HCT116 (cell line): ENCODE results near the gene DTD2. TPM values are rescaled to one million over a fixed set of nuclear protein-coding genes. Genes with fewer than 3 reads are reported as not detected.
A peak's percentile ranks its signal among the peaks of the same experiment; 100 is the strongest.

Experiments
- ATAC-seq: fragments of 200-7000 bp; cut with Tn5 transposase; 2 replicates; pipeline ENCODE4 v1.9.1; 2020; ENCODE audit warnings: mild to moderate bottlenecking, moderate library complexity
- Bru-seq: library from RNA; stranded (reverse); fragments of 400-500 nt; gene quantifications from one replicate; lab custom pipeline; 2021; lab: Mats Ljungman, UMichigan
- BruChase-seq, 2 experiments: library from RNA; stranded (reverse); fragments of 400-500 nt; gene quantifications; one replicate each; lab custom pipeline; 2021; lab: Mats Ljungman, UMichigan
- BruUV-seq: library from RNA; stranded (reverse); fragments of 400-500 nt; replicated peaks from 2 replicates; lab custom pipeline; 2021; lab: Mats Ljungman, UMichigan
- CTCF ChIA-PET: fragments of 300-600 bp; sonication (Branson Sonifier 250); formaldehyde crosslinking; loops from one replicate; lab custom pipeline; 2021; ENCODE audit warnings: antibody characterized with exemption; lab: Charles Lee
- POLR2A ChIA-PET: fragments of 300-600, 350-600 bp; sonication (Branson Sonifier 250); formaldehyde crosslinking; loops from one replicate; lab custom pipeline; 2021; ENCODE audit warnings: antibody characterized with exemption; lab: Charles Lee
- RAD21 ChIA-PET, 2 experiments: fragments of 300-600 bp; sonication (Branson Sonifier 250); formaldehyde crosslinking; loops; one replicate each; lab custom pipeline; 2023; ENCODE audit warnings: low total read pairs in 2 of 2; ENCODE audit not compliant: uncharacterized antibody in 2 of 2, unreplicated experiment in 2 of 2, low non-redundant PET in 1 of 2; lab: Charles Lee
- DNase-seq: peaks from one replicate; pipeline ENCODE4 v3.0.0-alpha.2; 2010; ENCODE audit warnings: low read depth, low spot score
- H2AFZ ChIP-seq: fragments of 200-600 bp; shearing (Covaris generic), sonication (generic); 2 replicates; pipeline ENCODE4 v1.6.1; 2017; ENCODE audit warnings: low read depth, mixed run types, mixed read lengths, antibody characterized with exemption, low read length; ENCODE audit not compliant: poor library complexity, severe bottlenecking
- H3K27ac ChIP-seq: 2 replicates; pipeline ENCODE4 v1.5.1; 2012; ENCODE audit warnings: low read depth, low read length
- H3K27me3 ChIP-seq: fragments of 200-600 bp; sonication (generic); 2 replicates; pipeline ENCODE4 v1.6.1; 2016; ENCODE audit warnings: mixed run types, low read length, mixed read lengths; ENCODE audit not compliant: insufficient read depth
- H3K36me3 ChIP-seq, 2 experiments: fragments of 200-500 bp in 1 of 2; fragments of 200-600 bp in 1 of 2; sonication (Bioruptor generic) in 1 of 2; sonication (generic) in 1 of 2; 2 replicates each; pipeline versions ENCODE4 v1.5.1 to v1.6.1; 2014 to 2016; ENCODE audit warnings: low read length in 2 of 2, inconsistent platforms in 1 of 2, mixed read lengths in 1 of 2, mixed run types in 1 of 2; ENCODE audit not compliant: insufficient read depth in 2 of 2, control insufficient read depth in 1 of 2
- H3K4me1 ChIP-seq, 2 experiments: fragments of 200-600 bp in 1 of 2; sonication (generic) in 1 of 2; 2 replicates each; pipeline versions ENCODE4 v1.5.1 to v1.6.1; 2012 to 2017; ENCODE audit warnings: low read length in 2 of 2, inconsistent platforms in 1 of 2, mild to moderate bottlenecking in 1 of 2, mixed read lengths in 1 of 2, mixed run types in 1 of 2, moderate library complexity in 1 of 2; ENCODE audit not compliant: insufficient read depth in 2 of 2, control insufficient read depth in 1 of 2
- H3K4me2 ChIP-seq: fragments of 200-600 bp; sonication (generic); 2 replicates; pipeline ENCODE4 v1.6.1; 2017; ENCODE audit warnings: mixed run types, low read length, mixed read lengths
- H3K4me3 ChIP-seq, 2 experiments: fragments of 200-600 bp in 1 of 2; sonication (generic) in 1 of 2; replicated peaks in 1 of 2; 2 replicates each; pipeline ENCODE4 v1.5.1; 2011 to 2016; ENCODE audit warnings: low read length in 2 of 2, control low read depth in 1 of 2, low read depth in 1 of 2, mild to moderate bottlenecking in 1 of 2, mixed read lengths in 1 of 2, mixed run types in 1 of 2
- H3K79me2 ChIP-seq: fragments of 200-600 bp; sonication (generic); 2 replicates; pipeline ENCODE4 v1.6.1; 2017; ENCODE audit warnings: mild to moderate bottlenecking, mixed run types, low read length, moderate library complexity, mixed read lengths; ENCODE audit not compliant: insufficient read depth
- H3K9ac ChIP-seq: fragments of 200-600 bp; sonication (generic); 2 replicates; pipeline ENCODE4 v1.6.1; 2016; ENCODE audit warnings: low read length, mixed read lengths
- H3K9me2 ChIP-seq: fragments of 200-600 bp; sonication (generic), shearing (Covaris generic); 2 replicates; pipeline ENCODE4 v1.6.1; 2017; ENCODE audit warnings: mixed run types, mild to moderate bottlenecking, moderate library complexity; ENCODE audit not compliant: insufficient read depth
- H3K9me3 ChIP-seq, 2 experiments: fragments of 200-500 bp in 1 of 2; fragments of 200-600 bp in 1 of 2; sonication (Bioruptor generic) in 1 of 2; sonication (generic) in 1 of 2; 2 replicates each; pipeline ENCODE4 v1.6.1; 2014 to 2017; ENCODE audit warnings: low read length in 2 of 2, mixed read lengths in 2 of 2, inconsistent platforms in 1 of 2, low read depth in 1 of 2, mild to moderate bottlenecking in 1 of 2, mixed run types in 1 of 2, moderate library complexity in 1 of 2; ENCODE audit not compliant: control insufficient read depth in 1 of 2, insufficient read depth in 1 of 2
- H4K20me1 ChIP-seq: fragments of 200-600 bp; sonication (generic), shearing (Covaris generic); 2 replicates; pipeline ENCODE4 v1.6.1; 2017; ENCODE audit warnings: mixed run types, mild to moderate bottlenecking, moderate library complexity; ENCODE audit not compliant: insufficient read depth
- CBX3 ChIP-seq: IDR thresholded peaks from 2 replicates; pipeline ENCODE4 v1.6.1; 2012; ENCODE audit warnings: low read depth
- CEBPB ChIP-seq: IDR thresholded peaks from 2 replicates; pipeline ENCODE4 v1.6.1; 2012; ENCODE audit warnings: low read depth
- EGR1 ChIP-seq: IDR thresholded peaks from 2 replicates; pipeline ENCODE4 v1.6.1; 2012; ENCODE audit warnings: low read depth
- ELF1 ChIP-seq: IDR thresholded peaks from 2 replicates; pipeline ENCODE4 v1.6.1; 2012; ENCODE audit warnings: low read depth, borderline replicate concordance
- EZH2 ChIP-seq: fragments of 200-600 bp; sonication (generic); IDR thresholded peaks from 2 replicates; pipeline ENCODE4 v1.6.1; 2017; ENCODE audit warnings: antibody characterized with exemption, mixed run types
- FOSL1 ChIP-seq: IDR thresholded peaks from 2 replicates; pipeline ENCODE4 v1.6.1; 2012; ENCODE audit warnings: low read depth
- JUND ChIP-seq: IDR thresholded peaks from 2 replicates; pipeline ENCODE4 v1.6.1; 2012
- POLR2A ChIP-seq: IDR thresholded peaks from 2 replicates; pipeline ENCODE4 v1.7.0; 2011; ENCODE audit warnings: borderline replicate concordance; ENCODE audit not compliant: insufficient read depth, insufficient read length; ENCODE audit errors: extremely low read depth
- POLR2AphosphoS5 ChIP-seq: IDR thresholded peaks from 2 replicates; pipeline ENCODE4 v1.6.1; 2011; ENCODE audit warnings: mild to moderate bottlenecking, low read depth, low read length, moderate library complexity
- RAD21 ChIP-seq: IDR thresholded peaks from 2 replicates; pipeline ENCODE4 v1.6.1; 2012; ENCODE audit warnings: low read depth, mild to moderate bottlenecking
- SIN3A ChIP-seq: IDR thresholded peaks from 2 replicates; pipeline ENCODE4 v1.6.1; 2012; ENCODE audit warnings: low read depth
- SP1 ChIP-seq: IDR thresholded peaks from 2 replicates; pipeline ENCODE4 v1.6.1; 2012; ENCODE audit warnings: low read depth
- YY1 ChIP-seq: IDR thresholded peaks from 2 replicates; pipeline ENCODE4 v1.6.1; 2011; ENCODE audit warnings: low read length, low read depth, moderate library complexity, mild to moderate bottlenecking; ENCODE audit not compliant: insufficient replicate concordance; ENCODE audit errors: extremely low read depth
- ZFX ChIP-seq: fragments of 450-650 bp; IDR thresholded peaks from 2 replicates; pipeline ENCODE4 v1.6.1; 2017
- ZNF274 ChIP-seq: fragments of 200-500 bp; sonication (Bioruptor generic); IDR thresholded peaks from 2 replicates; pipeline ENCODE4 v1.6.1; 2014; ENCODE audit warnings: mild to moderate bottlenecking, low read depth, low read length, inconsistent platforms
- intact Hi-C: fragments of 100-400 bp; cut with micrococcal nuclease; formaldehyde crosslinking; loops from 2 replicates; pipeline ENCODE4 v1.10.0; 2022
- long read RNA-seq: library from polyadenylated mRNA; unstranded; transcript quantifications from one replicate; pipeline ENCODE4 v2.0.0, GENCODE V29; 2021; ENCODE audit not compliant: unreplicated experiment
- polyA plus RNA-seq: library from polyadenylated mRNA; unstranded; fragments of >200 nt; gene quantifications from 2 replicates; pipeline ENCODE4 v1.2.1, GENCODE V29; 2012; ENCODE audit warnings: missing spikeins
- total RNA-seq: library from RNA; stranded (reverse); gene quantifications from one replicate; pipeline ENCODE4 v1.2.1, GENCODE V29; 2021; ENCODE audit not compliant: unreplicated experiment
- TF ChIP-seq, protein P1 (sequence below), 3 experiments: fragments of 200-600 bp in 1 of 3; sonication (generic) in 1 of 3; IDR thresholded peaks in 2 of 3; conservative IDR thresholded peaks in 1 of 3; 2 replicates each; pipeline ENCODE4 v1.5.1; 2012 to 2017; ENCODE audit warnings: low read depth in 2 of 3, low read length in 2 of 3, antibody characterized with exemption in 1 of 3, borderline replicate concordance in 1 of 3, control low read depth in 1 of 3, mild to moderate bottlenecking in 1 of 3, mixed read lengths in 1 of 3, mixed run types in 1 of 3, moderate library complexity in 1 of 3; ENCODE audit not compliant: insufficient read depth in 1 of 3
- TF ChIP-seq, protein P2 (sequence below): IDR thresholded peaks from 2 replicates; pipeline ENCODE4 v1.6.1; 2012
- TF ChIP-seq, protein P3 (sequence below): IDR thresholded peaks from 2 replicates; pipeline ENCODE4 v1.6.1; 2011; ENCODE audit warnings: mild to moderate bottlenecking, low read length, moderate library complexity; ENCODE audit not compliant: insufficient replicate concordance; ENCODE audit errors: extremely low read depth
- TF ChIP-seq, protein P4 (sequence below): IDR thresholded peaks from 2 replicates; pipeline ENCODE4 v1.6.1; 2012

The DTD2 gene
- total RNA-seq: 24.6 TPM
- polyA plus RNA-seq: 8.5 TPM in 2 replicates
- percentile 86 among the genes with signal in this experiment for Bru-seq, nascent RNA
- percentile 97 among the genes with signal in this experiment for BruChase-seq, experiment 1, labeled RNA remaining after a 6-hour chase
- percentile 95 among the genes with signal in this experiment for BruChase-seq, experiment 2, labeled RNA remaining after a 2-hour chase
- long read RNA-seq, transcript DTD2-203 (3 exons, 823 nt): major isoform, 5 of 8 reads
- long read RNA-seq, partial matches to known transcripts: 0 of 8 reads
- long read RNA-seq, other reads (novel, unspliced or antisense): 3 of 8 reads

GRCh38 chr14:31456841-31457664 lies at the start of gene DTD2:
Gene DTD2, minus strand, starts transcription at chr14:31457506. Its CDS starts 113 bp downstream, at chr14:31457393.
- ATAC-seq: peak; percentile 99
- peak; percentile 90 for DNase-seq
- no peaks in the 10 kb centered on the region for H3K9me3 ChIP-seq
- H3K36me3 ChIP-seq: peaks cover 3 to 5% of the 10 kb centered on the region in 2 experiments; a peak in 2 of 4 replicates
- H3K27ac ChIP-seq: peak within 1 kb of the TSS; percentile 76
- no peaks in the 10 kb centered on the region for H3K27me3 ChIP-seq
- peak within 1 kb of the TSS; percentile 86 to 88 for H3K4me3 ChIP-seq
- H3K79me2 ChIP-seq: peaks cover 12% of the 10 kb centered on the region
- peak within 1 kb of the TSS; percentile 86 for H3K9ac ChIP-seq
- no peaks in the 10 kb centered on the region for H3K9me2 ChIP-seq
- ChIA-PET POLR2A (interaction anchor here (1.0 to 2.2 kb wide), 2 partner anchors 37 to 46 kb away, joined by 3 to 7 read pairs; partner anchors contain the start of gene HEATR5A), RAD21 (no interaction called here), CTCF (interaction anchor here (1.0 to 1.7 kb wide), 3 partner anchors 37 to 1103 kb away, joined by 3 to 6 read pairs (median 5); partner anchors contain the start of gene HEATR5A)
- no peaks in the 10 kb centered on the region for H4K20me1 ChIP-seq
- peak within 1 kb of the TSS; percentile 74 for H2AFZ ChIP-seq
- TSS peak; percentile 79 for BruUV-seq
- intact Hi-C loops: loop anchor here (10.0 kb wide), 1 partner anchor 798 kb away; no protein-coding TSS in a partner anchor
- H3K4me2 ChIP-seq: peak within 1 kb of the TSS; percentile 83
- H3K4me1 ChIP-seq: peaks cover 4 to 11% of the 10 kb centered on the region in 2 experiments; a peak in 2 of 4 replicates
- TF ChIP-seq, protein P1, sequence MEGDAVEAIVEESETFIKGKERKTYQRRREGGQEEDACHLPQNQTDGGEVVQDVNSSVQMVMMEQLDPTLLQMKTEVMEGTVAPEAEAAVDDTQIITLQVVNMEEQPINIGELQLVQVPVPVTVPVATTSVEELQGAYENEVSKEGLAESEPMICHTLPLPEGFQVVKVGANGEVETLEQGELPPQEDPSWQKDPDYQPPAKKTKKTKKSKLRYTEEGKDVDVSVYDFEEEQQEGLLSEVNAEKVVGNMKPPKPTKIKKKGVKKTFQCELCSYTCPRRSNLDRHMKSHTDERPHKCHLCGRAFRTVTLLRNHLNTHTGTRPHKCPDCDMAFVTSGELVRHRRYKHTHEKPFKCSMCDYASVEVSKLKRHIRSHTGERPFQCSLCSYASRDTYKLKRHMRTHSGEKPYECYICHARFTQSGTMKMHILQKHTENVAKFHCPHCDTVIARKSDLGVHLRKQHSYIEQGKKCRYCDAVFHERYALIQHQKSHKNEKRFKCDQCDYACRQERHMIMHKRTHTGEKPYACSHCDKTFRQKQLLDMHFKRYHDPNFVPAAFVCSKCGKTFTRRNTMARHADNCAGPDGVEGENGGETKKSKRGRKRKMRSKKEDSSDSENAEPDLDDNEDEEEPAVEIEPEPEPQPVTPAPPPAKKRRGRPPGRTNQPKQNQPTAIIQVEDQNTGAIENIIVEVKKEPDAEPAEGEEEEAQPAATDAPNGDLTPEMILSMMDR (IDR thresholded peaks at IDR 0.05 in 2 of 3, conservative IDR thresholded peaks at IDR 0.05 in 1 of 3; ENCODE audit: borderline replicate concordance in 1 of 3, insufficient read depth in 1 of 3, low read depth in 2 of 3, low read length in 2 of 3): no peak
- TF ChIP-seq SP1 (peak; percentile 48; the same call in 1 of the 2 replicates), YY1 (peak; percentile 46), ELF1 (no peak; the same call in 1 of the 2 replicates), EZH2 (no peak), FOSL1 (no peak), CBX3 (peak; percentile 78), ZNF274 (no peak), CEBPB (no peak), EGR1 (no peak), POLR2AphosphoS5 (peak; percentile 91), POLR2A (peak; percentile 81), JUND (no peak), ZFX (peak; percentile 95), RAD21 (no peak; the same call in 1 of the 2 replicates), SIN3A (peak; percentile 92)
- TF ChIP-seq, protein P2, sequence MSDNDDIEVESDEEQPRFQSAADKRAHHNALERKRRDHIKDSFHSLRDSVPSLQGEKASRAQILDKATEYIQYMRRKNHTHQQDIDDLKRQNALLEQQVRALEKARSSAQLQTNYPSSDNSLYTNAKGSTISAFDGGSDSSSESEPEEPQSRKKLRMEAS: peak; percentile 94
- TF ChIP-seq, protein P3, sequence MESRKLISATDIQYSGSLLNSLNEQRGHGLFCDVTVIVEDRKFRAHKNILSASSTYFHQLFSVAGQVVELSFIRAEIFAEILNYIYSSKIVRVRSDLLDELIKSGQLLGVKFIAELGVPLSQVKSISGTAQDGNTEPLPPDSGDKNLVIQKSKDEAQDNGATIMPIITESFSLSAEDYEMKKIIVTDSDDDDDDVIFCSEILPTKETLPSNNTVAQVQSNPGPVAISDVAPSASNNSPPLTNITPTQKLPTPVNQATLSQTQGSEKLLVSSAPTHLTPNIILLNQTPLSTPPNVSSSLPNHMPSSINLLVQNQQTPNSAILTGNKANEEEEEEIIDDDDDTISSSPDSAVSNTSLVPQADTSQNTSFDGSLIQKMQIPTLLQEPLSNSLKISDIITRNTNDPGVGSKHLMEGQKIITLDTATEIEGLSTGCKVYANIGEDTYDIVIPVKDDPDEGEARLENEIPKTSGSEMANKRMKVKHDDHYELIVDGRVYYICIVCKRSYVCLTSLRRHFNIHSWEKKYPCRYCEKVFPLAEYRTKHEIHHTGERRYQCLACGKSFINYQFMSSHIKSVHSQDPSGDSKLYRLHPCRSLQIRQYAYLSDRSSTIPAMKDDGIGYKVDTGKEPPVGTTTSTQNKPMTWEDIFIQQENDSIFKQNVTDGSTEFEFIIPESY: no peak
- TF ChIP-seq, protein P4, sequence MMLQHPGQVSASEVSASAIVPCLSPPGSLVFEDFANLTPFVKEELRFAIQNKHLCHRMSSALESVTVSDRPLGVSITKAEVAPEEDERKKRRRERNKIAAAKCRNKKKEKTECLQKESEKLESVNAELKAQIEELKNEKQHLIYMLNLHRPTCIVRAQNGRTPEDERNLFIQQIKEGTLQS: no peak
